Keratinocyte (primary cell): ENCODE results near the gene CDAN1.

Experiments used
- CTCF ChIP-seq, 3 experiments: IDR thresholded peaks in 1 of 3; conservative IDR thresholded peaks in 1 of 3; optimal IDR thresholded peaks in 1 of 3; 2 replicates in 2 of 3; 3 replicates in 1 of 3; pipeline versions ENCODE3 to v1.5.1; 2011; ENCODE audit warnings: low read length in 3 of 3, mild to moderate bottlenecking in 3 of 3, moderate library complexity in 2 of 3, control low read depth in 1 of 3, inconsistent platforms in 1 of 3; ENCODE audit not compliant: insufficient read depth in 2 of 3; ENCODE audit errors: extremely low read depth in 1 of 3
- EZH2 ChIP-seq: IDR thresholded peaks from one replicate; pipeline ENCODE4 v1.6.1; 2012; ENCODE audit warnings: inconsistent platforms, mild to moderate bottlenecking, low read length, moderate library complexity

GRCh38 chr15:42730536-42730935 is 6.4 kb downstream of the CDAN1 start:
- TF ChIP-seq EZH2 = no peak
- TF ChIP-seq CTCF (optimal IDR thresholded peaks at IDR 0.05 in 1 of 3, IDR thresholded peaks at IDR 0.05 in 1 of 3, conservative IDR thresholded peaks at IDR 0.05 in 1 of 3; ENCODE audit: extremely low read depth in 1 of 3, insufficient read depth in 2 of 3, low read length in 3 of 3) = no peak
